Kidney epithelial cell (primary cell): ENCODE measurements around the gene ATXN7L1. TPM values are rescaled to one million over a fixed set of nuclear protein-coding genes. Genes with fewer than 3 reads are reported as not detected.

ENCODE experiments used
- DNase-seq: peaks from one replicate; pipeline ENCODE4 v3.0.0-alpha.2; 2010; ENCODE audit warnings: low read depth
- H3K27me3 ChIP-seq: 2 replicates; pipeline ENCODE4 v1.6.0; 2011; ENCODE audit warnings: low read length; ENCODE audit not compliant: control insufficient read depth, insufficient read depth
- H3K36me3 ChIP-seq: 2 replicates; pipeline ENCODE4 v1.5.1; 2011; ENCODE audit warnings: low read length; ENCODE audit not compliant: control insufficient read depth, insufficient read depth
- H3K4me3 ChIP-seq: 2 replicates; pipeline ENCODE4 v1.5.1; 2011; ENCODE audit warnings: low read depth, mild to moderate bottlenecking, control low read depth, low read length
- total RNA-seq: library from RNA; depleted of rRNA; stranded (reverse); fragments of >200 nt; gene quantifications from 2 replicates; pipeline ENCODE4 v1.2.3, GENCODE V29; 2015
- TF ChIP-seq, protein P1 (sequence below): IDR thresholded peaks from 2 replicates; pipeline ENCODE4 v1.5.1; 2011; ENCODE audit warnings: mild to moderate bottlenecking, moderate library complexity, low read length, control low read depth, inconsistent platforms; ENCODE audit not compliant: insufficient read depth, poor library complexity, severe bottlenecking

The ATXN7L1 gene
- total RNA-seq, 1 donor from 2014 or later, result 2.4 TPM

DNA sequence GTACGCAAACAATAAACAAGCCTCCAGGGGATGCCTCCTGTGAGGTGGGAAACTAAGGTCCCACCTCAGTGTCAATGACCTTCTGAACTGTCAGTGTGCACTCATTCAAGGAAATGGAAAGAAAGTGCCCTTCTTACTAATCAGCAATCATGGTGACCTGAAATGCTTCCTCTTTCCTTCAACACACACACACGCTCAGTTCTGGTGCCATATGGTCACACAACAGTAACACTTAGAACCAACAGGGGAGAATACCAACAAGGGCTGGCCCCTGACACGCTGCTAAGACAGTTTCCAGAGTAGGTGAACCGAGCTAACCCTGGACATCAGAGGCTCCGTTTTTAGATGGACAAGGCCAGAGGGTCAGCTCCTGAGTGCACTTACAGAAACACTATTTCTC lies 253.0 kb downstream of the ATXN7L1 start:
- DNase-seq, result no peak
- Histone ChIP-seq H3K27me3 (no peaks in the 10 kb centered on the region), H3K36me3 (no peaks in the 10 kb centered on the region), H3K4me3 (no peak overlapping the region)
- TF ChIP-seq, protein P1, sequence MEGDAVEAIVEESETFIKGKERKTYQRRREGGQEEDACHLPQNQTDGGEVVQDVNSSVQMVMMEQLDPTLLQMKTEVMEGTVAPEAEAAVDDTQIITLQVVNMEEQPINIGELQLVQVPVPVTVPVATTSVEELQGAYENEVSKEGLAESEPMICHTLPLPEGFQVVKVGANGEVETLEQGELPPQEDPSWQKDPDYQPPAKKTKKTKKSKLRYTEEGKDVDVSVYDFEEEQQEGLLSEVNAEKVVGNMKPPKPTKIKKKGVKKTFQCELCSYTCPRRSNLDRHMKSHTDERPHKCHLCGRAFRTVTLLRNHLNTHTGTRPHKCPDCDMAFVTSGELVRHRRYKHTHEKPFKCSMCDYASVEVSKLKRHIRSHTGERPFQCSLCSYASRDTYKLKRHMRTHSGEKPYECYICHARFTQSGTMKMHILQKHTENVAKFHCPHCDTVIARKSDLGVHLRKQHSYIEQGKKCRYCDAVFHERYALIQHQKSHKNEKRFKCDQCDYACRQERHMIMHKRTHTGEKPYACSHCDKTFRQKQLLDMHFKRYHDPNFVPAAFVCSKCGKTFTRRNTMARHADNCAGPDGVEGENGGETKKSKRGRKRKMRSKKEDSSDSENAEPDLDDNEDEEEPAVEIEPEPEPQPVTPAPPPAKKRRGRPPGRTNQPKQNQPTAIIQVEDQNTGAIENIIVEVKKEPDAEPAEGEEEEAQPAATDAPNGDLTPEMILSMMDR, result no peak

DNA sequence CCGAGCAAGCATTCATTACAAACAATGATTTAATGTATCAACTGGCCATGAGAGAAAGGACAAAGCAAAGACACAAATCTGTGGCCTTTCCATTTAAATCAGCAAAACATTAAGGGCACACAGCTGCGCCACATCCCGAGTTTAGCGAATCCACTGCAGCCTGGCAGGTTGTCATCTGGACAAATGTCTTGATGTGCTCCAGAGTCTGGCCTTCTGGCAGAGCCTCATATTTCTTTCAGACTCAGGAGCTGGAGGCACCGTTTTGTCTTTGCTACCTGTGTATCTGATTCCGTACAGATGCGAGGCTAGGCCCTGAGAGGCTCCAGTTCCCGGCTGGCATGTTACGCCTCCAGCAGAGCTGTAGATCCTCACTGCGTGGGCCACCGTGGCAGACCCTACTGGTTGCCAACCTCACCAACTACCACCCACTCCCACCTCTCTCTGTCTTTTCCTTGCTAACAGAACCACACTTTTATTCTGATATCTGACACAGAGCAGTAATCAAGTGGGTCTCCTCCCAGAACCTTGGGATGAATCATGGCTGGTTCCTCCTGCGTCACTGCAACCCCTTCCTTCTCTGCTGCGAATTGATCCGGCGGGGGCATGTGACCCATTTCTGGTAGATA lies 254.2 kb downstream of the ATXN7L1 start:
- Histone ChIP-seq H3K36me3 (no peaks in the 10 kb centered on the region), H3K27me3 (no peaks in the 10 kb centered on the region), H3K4me3 (no peak overlapping the region)
- no peak for DNase-seq
- TF ChIP-seq, protein P1, result no peak

DNA sequence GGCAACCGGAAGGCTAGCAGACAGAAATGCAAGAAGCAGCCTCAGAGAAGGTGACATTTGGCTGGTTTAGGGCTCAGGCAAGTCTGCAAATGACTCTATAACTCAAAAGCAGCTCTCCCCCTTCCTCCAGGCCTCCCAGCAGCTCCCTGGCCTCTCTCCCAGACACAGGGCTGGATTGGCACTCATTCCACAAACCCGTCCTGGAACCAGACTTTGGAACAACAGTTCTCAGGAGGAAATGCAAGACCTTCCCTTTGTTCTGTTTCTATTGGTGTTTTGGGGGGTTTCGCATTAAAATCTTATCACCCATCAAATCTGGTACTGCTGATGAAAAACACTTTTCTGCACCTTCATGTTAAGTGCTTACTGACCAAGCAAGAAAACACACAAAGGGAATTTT lies 254.8 kb downstream of the ATXN7L1 start:
- Histone ChIP-seq H3K36me3 (no peaks in the 10 kb centered on the region), H3K27me3 (no peaks in the 10 kb centered on the region), H3K4me3 (no peak overlapping the region)
- DNase-seq, result no peak
- TF ChIP-seq, protein P1, result no peak

DNA sequence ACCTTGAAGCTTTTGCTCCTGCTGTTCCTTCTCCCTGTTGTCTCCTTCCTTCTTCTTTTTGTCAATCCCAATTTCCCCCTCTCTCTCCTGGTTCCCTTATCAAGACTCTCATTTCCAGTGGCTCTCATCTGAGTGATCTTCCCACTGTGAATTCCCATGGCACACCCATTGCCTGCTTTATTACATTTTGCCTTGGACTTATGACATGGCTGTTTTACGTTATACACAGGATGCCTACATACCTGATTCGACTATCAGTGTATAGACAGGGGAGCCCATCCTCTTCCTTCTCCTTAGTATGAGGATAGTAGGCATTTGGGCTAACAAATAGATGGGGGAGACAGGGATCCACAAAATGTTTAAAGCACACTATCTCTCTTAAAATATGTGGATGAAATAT lies 255.2 kb downstream of the ATXN7L1 start:
- TF ChIP-seq, protein P1, result no peak
- no peak overlapping the region for H3K4me3 ChIP-seq
- no peaks in the 10 kb centered on the region for H3K36me3 ChIP-seq
- H3K27me3 ChIP-seq, result no peaks in the 10 kb centered on the region
- DNase-seq, result no peak

DNA sequence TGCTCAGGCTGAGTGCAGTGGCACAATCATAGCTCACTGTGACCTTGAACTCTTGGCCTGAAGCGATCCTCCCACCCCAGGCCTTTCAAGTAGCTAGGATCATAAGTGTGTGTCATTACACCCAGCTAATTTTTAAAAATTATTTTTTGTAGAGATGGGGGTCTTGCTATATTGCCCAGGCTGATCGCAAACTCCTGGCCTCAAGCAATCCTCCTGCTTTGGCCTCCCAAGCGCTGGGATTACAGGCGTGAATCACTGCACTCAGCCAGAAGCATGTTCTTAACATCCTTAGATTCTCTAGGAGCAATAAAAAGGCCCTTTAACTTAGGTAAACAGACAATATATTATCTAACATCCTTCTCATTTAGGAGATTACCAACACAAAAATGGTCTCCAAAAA lies 256.8 kb downstream of the ATXN7L1 start:
- Histone ChIP-seq H3K4me3 (no peak overlapping the region), H3K36me3 (no peaks in the 10 kb centered on the region), H3K27me3 (peaks cover under 1% of the 10 kb centered on the region)
- DNase-seq, result no peak
- TF ChIP-seq, protein P1, result no peak

DNA sequence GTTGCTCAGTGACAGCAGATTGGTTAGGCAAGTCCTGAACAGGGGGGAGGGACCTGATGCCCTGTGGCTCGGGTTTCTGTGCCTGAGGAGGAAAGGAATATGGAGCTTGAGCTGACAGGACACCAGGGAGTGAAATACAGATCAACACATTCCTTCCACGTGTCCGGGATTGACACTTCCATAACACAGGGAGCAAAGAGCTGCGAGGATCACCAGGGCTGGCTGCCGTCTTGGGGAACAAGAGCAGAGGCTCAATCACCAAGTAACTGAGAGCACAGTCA lies 258.4 kb downstream of the ATXN7L1 start:
- no peak for DNase-seq
- no peaks in the 10 kb centered on the region for H3K36me3 ChIP-seq
- TF ChIP-seq, protein P1, result no peak
- H3K4me3 ChIP-seq, result no peak overlapping the region
- H3K27me3 ChIP-seq, result peaks cover 3% of the 10 kb centered on the region
